ENCODE results near the gene SMR3B. TPM values are rescaled to one million over a fixed set of nuclear protein-coding genes. Genes with fewer than 3 reads are reported as not detected.

SMR3B gene
- total RNA-seq, 1 experiment from 2014 or later, result not detected

DNA sequence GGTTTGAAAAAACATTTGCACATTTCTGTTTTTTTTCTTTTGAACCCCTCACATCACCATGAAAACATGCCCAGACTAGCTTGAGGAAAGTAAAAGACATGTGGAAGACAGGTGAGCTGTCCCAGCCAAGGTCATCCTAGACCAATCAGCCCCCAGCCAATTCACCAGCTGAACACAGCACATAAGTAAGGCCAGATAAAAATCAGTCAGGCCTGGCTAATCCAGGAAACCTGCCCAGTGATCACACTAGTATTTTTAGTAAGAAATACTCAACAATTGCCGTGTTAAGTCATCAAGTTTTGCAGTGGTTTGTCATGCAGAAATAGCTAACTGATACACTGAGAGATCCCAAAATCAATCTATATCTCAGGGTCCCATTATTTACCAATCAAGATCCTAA is 26.7 kb upstream of the SMR3B start:
- H3K9me3 Mint-ChIP-seq (ENCODE audit: unreplicated experiment), result no peaks in the 10 kb centered on the region
- TF ChIP-seq, protein P1, sequence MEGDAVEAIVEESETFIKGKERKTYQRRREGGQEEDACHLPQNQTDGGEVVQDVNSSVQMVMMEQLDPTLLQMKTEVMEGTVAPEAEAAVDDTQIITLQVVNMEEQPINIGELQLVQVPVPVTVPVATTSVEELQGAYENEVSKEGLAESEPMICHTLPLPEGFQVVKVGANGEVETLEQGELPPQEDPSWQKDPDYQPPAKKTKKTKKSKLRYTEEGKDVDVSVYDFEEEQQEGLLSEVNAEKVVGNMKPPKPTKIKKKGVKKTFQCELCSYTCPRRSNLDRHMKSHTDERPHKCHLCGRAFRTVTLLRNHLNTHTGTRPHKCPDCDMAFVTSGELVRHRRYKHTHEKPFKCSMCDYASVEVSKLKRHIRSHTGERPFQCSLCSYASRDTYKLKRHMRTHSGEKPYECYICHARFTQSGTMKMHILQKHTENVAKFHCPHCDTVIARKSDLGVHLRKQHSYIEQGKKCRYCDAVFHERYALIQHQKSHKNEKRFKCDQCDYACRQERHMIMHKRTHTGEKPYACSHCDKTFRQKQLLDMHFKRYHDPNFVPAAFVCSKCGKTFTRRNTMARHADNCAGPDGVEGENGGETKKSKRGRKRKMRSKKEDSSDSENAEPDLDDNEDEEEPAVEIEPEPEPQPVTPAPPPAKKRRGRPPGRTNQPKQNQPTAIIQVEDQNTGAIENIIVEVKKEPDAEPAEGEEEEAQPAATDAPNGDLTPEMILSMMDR (IDR thresholded peaks at IDR 0.05; ENCODE audit: unreplicated experiment), result no peak
- peaks cover 18% of the 10 kb centered on the region for H3K27me3 Mint-ChIP-seq (ENCODE audit: insufficient read depth, unreplicated experiment)
- no peaks in the 10 kb centered on the region for H3K4me1 Mint-ChIP-seq (ENCODE audit: insufficient read depth, unreplicated experiment)
- ChIA-PET CTCF (no interaction called here), POLR2A (no interaction called here)
- no peaks in the 10 kb centered on the region for H3K36me3 Mint-ChIP-seq (ENCODE audit: insufficient read depth, unreplicated experiment)
- H3K27ac Mint-ChIP-seq (ENCODE audit: low read depth, unreplicated experiment), result no peak overlapping the region
- DNase-seq (ENCODE audit: unreplicated experiment), result no peak
- intact Hi-C loops (cut with micrococcal nuclease), result no loop called here
- no peak overlapping the region for H3K4me3 Mint-ChIP-seq (ENCODE audit: unreplicated experiment)
- BruUV-seq (replicated peaks), result no TSS peak

DNA sequence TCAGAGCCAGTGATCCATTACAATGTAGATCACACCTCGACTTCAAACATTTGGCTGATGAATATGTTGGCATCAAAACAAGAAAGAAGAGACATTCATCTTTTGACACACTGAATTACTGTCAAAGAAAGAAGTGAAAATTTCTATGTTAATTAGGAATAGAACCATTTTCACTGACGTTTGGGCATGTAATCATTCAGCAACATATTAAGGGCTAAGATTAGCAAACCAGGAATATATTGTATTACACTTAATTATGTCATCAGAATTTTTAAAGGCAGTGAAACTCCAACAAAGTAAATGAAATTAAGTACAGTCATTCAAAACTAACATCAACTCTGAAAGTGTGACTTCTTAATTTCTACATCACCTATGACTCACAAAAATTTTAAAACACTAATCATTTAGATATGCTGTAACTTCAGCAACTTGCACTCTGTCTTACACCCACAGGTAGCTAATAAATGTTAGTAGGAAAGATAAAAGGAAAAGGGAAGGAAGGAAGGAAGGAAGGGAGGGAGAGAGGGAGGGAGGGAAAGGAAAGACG is 23.7 kb upstream of the SMR3B start:
- H3K4me1 Mint-ChIP-seq (ENCODE audit: insufficient read depth, unreplicated experiment), result no peaks in the 10 kb centered on the region
- no peaks in the 10 kb centered on the region for H3K9me3 Mint-ChIP-seq (ENCODE audit: unreplicated experiment)
- TF ChIP-seq, protein P1 (IDR thresholded peaks at IDR 0.05; ENCODE audit: unreplicated experiment), result no peak
- no peak overlapping the region for H3K4me3 Mint-ChIP-seq (ENCODE audit: unreplicated experiment)
- DNase-seq (ENCODE audit: unreplicated experiment), result no peak
- no TSS peak for BruUV-seq (replicated peaks)
- H3K27me3 Mint-ChIP-seq (ENCODE audit: insufficient read depth, unreplicated experiment), result peaks cover 3% of the 10 kb centered on the region
- POLR2A ChIA-PET, result no interaction called here
- intact Hi-C loops (cut with micrococcal nuclease), result no loop called here
- CTCF ChIA-PET, result interaction anchor here (0.5 kb wide), 1 partner anchor 142 kb away, joined by 3 read pairs; no protein-coding TSS in a partner anchor
- H3K27ac Mint-ChIP-seq (ENCODE audit: low read depth, unreplicated experiment), result no peak overlapping the region
- H3K36me3 Mint-ChIP-seq (ENCODE audit: insufficient read depth, unreplicated experiment), result no peaks in the 10 kb centered on the region

DNA sequence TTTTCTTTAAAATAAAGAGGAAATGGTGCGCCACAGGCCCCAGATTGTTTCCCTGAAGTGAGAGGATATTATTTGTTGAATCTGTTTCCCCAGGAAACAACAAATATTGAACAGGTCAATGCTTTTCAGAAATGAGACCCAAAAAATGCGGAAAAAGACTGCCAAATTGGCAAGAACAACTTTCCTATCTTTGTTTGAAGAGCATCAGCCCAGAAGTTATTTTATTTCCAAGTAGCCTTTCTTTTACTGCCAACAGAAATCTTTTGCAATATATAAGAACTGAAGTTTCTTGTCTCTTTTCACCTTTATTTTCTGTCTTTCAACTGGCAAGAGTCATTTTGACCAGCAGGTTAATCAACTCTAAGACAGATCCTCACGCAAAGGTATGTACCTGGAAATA is 22.5 kb upstream of the SMR3B start, which contains the start of gene SMR3A:
TSS of gene SMR3A (plus strand) at position 301 of the 400 bp plus-strand sequence. CDS start 1,356 bp downstream, outside the sequence.
- TF ChIP-seq, protein P1 (IDR thresholded peaks at IDR 0.05; ENCODE audit: unreplicated experiment), result no peak
- H3K27ac Mint-ChIP-seq (ENCODE audit: low read depth, unreplicated experiment), result no peak within 1 kb of the TSS
- no peak within 1 kb of the TSS for H3K4me3 Mint-ChIP-seq (ENCODE audit: unreplicated experiment)
- no peaks in the 10 kb centered on the region for H3K27me3 Mint-ChIP-seq (ENCODE audit: insufficient read depth, unreplicated experiment)
- DNase-seq (ENCODE audit: unreplicated experiment), result no peak
- BruUV-seq (replicated peaks), result no TSS peak
- peaks cover 2% of the 10 kb centered on the region for H3K4me1 Mint-ChIP-seq (ENCODE audit: insufficient read depth, unreplicated experiment)
- ChIA-PET CTCF (no interaction called here), POLR2A (no interaction called here)
- H3K36me3 Mint-ChIP-seq (ENCODE audit: insufficient read depth, unreplicated experiment), result no peaks in the 10 kb centered on the region
- intact Hi-C loops (cut with micrococcal nuclease), result no loop called here
- H3K9me3 Mint-ChIP-seq (ENCODE audit: unreplicated experiment), result no peaks in the 10 kb centered on the region

DNA sequence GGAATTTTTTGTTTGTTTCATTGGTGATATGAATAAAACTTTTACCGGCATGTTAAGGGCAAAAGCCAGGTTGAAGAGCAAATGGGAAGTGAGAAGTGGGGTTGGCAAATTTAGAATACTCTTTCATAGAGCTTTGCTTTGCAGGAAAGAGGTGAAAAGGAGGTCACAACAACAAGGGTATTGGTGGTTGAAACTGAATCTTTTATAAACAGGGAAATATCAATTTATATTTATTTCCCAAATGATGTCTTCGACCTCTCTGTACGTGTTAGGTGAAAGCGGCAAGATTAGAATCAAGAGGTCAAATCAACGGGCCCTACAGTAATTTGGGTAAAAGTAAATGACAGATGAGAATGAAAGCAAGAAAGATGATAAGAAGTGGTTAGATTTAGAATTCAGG is 18.9 kb upstream of the SMR3B start:
- intact Hi-C loops (cut with micrococcal nuclease), result no loop called here
- POLR2A ChIA-PET, result interaction anchor here (0.6 kb wide), 1 partner anchor 50 kb away, joined by 4 read pairs; no protein-coding TSS in a partner anchor
- Mint-ChIP-seq H3K36me3 (ENCODE audit: insufficient read depth, unreplicated experiment) (no peaks in the 10 kb centered on the region), H3K27me3 (ENCODE audit: insufficient read depth, unreplicated experiment) (no peaks in the 10 kb centered on the region), H3K4me3 (ENCODE audit: unreplicated experiment) (no peak overlapping the region), H3K4me1 (ENCODE audit: insufficient read depth, unreplicated experiment) (peaks cover 6% of the 10 kb centered on the region), H3K9me3 (ENCODE audit: unreplicated experiment) (no peaks in the 10 kb centered on the region), H3K27ac (ENCODE audit: low read depth, unreplicated experiment) (no peak overlapping the region)
- BruUV-seq (replicated peaks), result no TSS peak
- CTCF ChIA-PET, result interaction anchor here (0.6 to 1.2 kb wide), 5 partner anchors 21 to 193 kb away, joined by 3 to 5 read pairs (median 3); no protein-coding TSS in a partner anchor
- DNase-seq (ENCODE audit: unreplicated experiment), result no peak
- TF ChIP-seq, protein P1 (IDR thresholded peaks at IDR 0.05; ENCODE audit: unreplicated experiment), result no peak
